Lower lobe of right lung (tissue), 2 donors: Measurements from ENCODE around the gene UGT2B15. TPM values are rescaled to one million over a fixed set of nuclear protein-coding genes. Genes with fewer than 3 reads are reported as not detected.

Source experiments
- ATAC-seq, 2 donors: fragments of 200-7000 bp; cut with Tn5 transposase; one replicate each; pipeline ENCODE4 v1.9.1; 2020 to 2022; ENCODE audit warnings: mild to moderate bottlenecking in 2 of 2, moderate library complexity in 2 of 2
- DNase-seq: peaks from one replicate; pipeline ENCODE4 v3.0.0-alpha.2; 2020
- H3K27ac ChIP-seq: fragments of 200-600 bp; one replicate; pipeline ENCODE4 v1.8.0; 2022
- H3K27me3 ChIP-seq: fragments of 200-600 bp; one replicate; pipeline ENCODE4 v1.8.0; 2022; ENCODE audit warnings: low read depth
- H3K36me3 ChIP-seq: fragments of 200-600 bp; one replicate; pipeline ENCODE4 v1.8.0; 2022; ENCODE audit warnings: mild to moderate bottlenecking
- H3K4me1 ChIP-seq: fragments of 200-600 bp; one replicate; pipeline ENCODE4 v1.8.0; 2022
- H3K4me3 ChIP-seq: fragments of 200-600 bp; one replicate; pipeline ENCODE4 v1.8.0; 2022; ENCODE audit warnings: mild to moderate bottlenecking
- H3K9me3 ChIP-seq: fragments of 200-600 bp; one replicate; pipeline ENCODE4 v1.8.0; 2022
- intact Hi-C: fragments of 100-400 bp; cut with DNase I; formaldehyde crosslinking; loops from one replicate; pipeline ENCODE4 v1.11.0; 2022
- total RNA-seq: library from RNA; stranded (reverse); fragmentation: NEBNext Ultra II Directional; extraction: Animal tissue kit (Norgen Biotek cat#: 25700); gene quantifications from one replicate; pipeline ENCODE4 v1.2.1, GENCODE V29; 2021
- TF ChIP-seq, protein P1 (sequence below): fragments of 200-600 bp; IDR thresholded peaks from one replicate; pipeline ENCODE4 v1.8.0; 2022; ENCODE audit warnings: antibody characterized with exemption, mild to moderate bottlenecking
- donor health status: DM: no; HTN: yes; CAD: no; lungs with severe emphysema.

The UGT2B15 gene
- total RNA-seq, 1 donor from 2014 or later: not detected

DNA sequence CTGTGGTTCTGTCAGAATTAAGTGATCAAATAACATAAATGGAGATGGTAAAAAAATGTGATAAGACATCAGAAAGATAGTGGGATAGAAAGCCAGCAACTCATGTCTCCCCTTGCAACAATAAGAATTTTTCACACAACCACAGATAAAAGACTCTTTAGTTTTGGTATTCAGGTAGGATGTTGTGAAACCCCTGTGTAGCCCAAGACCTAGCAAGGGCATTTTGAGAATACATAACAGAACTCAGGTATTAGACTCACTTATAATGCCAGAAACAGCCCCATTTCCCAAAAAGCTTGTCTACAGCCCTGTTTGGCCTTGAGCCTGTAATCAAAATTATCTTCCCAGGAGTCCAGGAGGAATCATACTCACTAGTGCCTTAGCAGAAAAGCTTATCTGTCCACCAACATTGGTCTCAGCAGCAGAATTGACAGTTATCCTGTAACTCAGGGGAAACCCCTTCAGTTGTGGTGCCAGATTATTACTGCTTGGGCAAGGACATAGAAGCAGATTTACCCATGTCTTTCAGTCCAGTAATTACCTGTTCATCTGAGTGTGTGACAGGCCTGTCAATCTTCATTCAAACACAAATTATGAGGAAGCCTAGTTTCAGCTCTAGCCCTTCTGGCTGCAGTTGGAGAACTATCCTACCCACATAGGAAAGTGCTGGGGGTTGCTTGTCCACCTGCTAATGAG, 53.3 kb downstream of the UGT2B15 start:
- Histone ChIP-seq H3K27me3 (no peaks in the 10 kb centered on the region), H3K4me1 (no peaks in the 10 kb centered on the region), H3K27ac (no peak overlapping the region), H3K9me3 (no peaks in the 10 kb centered on the region), H3K36me3 (no peaks in the 10 kb centered on the region), H3K4me3 (no peak overlapping the region)
- intact Hi-C loops: no loop called here
- DNase-seq (no peak), ATAC-seq (no peak)
- TF ChIP-seq, protein P1, sequence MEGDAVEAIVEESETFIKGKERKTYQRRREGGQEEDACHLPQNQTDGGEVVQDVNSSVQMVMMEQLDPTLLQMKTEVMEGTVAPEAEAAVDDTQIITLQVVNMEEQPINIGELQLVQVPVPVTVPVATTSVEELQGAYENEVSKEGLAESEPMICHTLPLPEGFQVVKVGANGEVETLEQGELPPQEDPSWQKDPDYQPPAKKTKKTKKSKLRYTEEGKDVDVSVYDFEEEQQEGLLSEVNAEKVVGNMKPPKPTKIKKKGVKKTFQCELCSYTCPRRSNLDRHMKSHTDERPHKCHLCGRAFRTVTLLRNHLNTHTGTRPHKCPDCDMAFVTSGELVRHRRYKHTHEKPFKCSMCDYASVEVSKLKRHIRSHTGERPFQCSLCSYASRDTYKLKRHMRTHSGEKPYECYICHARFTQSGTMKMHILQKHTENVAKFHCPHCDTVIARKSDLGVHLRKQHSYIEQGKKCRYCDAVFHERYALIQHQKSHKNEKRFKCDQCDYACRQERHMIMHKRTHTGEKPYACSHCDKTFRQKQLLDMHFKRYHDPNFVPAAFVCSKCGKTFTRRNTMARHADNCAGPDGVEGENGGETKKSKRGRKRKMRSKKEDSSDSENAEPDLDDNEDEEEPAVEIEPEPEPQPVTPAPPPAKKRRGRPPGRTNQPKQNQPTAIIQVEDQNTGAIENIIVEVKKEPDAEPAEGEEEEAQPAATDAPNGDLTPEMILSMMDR: no peak

DNA sequence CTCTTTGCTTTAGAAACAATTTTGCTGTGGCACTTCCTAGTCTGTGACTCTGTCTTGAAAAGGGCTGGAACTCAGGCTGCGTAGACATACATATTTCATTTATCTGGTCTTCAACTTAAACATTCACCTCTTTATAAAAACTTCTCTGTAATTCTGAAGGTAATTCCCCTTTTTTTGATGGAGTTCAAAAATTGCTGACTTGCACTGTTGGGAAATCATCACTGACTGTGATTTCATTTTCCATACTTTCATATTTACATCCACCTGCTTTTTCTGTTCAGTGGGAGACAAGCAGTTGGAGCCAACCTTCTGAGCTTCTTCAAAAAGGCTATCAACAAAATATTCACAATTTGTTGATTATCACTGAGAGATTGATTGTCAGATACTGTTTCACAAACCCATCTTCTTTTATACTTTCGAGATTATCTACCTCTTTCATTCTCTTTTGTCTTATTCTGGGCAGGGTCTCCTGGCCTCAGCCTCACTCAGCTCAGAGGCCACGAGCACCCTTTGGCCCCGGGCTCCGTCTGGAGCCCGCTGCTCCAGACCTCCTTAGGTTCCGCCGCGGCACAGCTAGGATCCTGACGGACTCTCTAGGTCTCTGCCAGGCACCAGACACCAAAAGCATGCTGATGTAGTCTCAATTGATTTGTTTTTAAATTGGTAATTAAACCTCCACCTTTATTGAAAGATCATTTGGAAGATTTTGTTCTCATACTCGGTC, 54.6 kb downstream of the UGT2B15 start:
- Histone ChIP-seq H3K27ac (no peak overlapping the region), H3K4me1 (no peaks in the 10 kb centered on the region), H3K9me3 (no peaks in the 10 kb centered on the region), H3K4me3 (no peak overlapping the region), H3K27me3 (no peaks in the 10 kb centered on the region), H3K36me3 (no peaks in the 10 kb centered on the region)
- ATAC-seq: no peak
- no peak for DNase-seq
- intact Hi-C loops: no loop called here
- TF ChIP-seq, protein P1: no peak

DNA sequence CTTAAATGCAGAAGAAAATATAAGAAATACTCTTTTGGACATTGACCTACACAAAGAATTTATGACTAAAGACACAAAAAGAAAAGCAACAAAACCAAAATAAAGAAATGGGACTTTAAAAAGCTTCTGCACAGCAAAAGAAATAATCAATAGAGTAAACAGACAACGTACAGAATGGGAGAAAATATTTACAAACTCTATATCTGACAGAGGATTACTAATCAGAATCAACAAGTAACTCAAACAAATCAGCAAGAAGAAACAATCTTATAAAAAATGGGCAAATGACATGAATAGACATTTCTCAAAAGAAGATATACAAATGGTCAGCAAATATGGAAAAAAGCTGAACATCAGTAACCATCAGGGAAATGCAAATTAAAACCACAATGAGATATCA, 56.7 kb downstream of the UGT2B15 start:
- ATAC-seq (no peak), DNase-seq (no peak)
- TF ChIP-seq, protein P1: no peak
- no peaks in the 10 kb centered on the region for H3K4me1 ChIP-seq
- no peaks in the 10 kb centered on the region for H3K36me3 ChIP-seq
- intact Hi-C loops: no loop called here
- no peaks in the 10 kb centered on the region for H3K27me3 ChIP-seq
- no peaks in the 10 kb centered on the region for H3K9me3 ChIP-seq
- H3K4me3 ChIP-seq: no peak overlapping the region
- H3K27ac ChIP-seq: no peak overlapping the region

DNA sequence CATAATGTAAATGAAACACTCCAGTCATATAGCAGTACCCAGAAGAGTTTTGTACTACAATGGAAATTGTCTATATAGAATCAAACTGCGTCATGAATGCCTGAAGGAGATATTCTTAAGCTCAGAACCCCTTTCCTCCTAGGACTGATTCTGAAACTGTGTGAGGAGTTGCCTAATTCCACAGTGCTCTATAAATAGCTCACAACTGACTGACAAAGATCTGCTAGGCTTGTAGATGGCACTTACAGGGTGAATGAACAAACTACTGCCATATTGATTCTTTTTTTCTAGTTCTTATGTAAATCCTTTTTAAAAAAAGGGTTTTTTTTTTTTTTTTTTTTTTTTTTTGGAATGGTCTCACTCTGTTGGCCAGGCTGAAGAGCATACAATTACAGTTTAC, 64.2 kb downstream of the UGT2B15 start:
- DNase-seq: no peak
- ATAC-seq: no peak

DNA sequence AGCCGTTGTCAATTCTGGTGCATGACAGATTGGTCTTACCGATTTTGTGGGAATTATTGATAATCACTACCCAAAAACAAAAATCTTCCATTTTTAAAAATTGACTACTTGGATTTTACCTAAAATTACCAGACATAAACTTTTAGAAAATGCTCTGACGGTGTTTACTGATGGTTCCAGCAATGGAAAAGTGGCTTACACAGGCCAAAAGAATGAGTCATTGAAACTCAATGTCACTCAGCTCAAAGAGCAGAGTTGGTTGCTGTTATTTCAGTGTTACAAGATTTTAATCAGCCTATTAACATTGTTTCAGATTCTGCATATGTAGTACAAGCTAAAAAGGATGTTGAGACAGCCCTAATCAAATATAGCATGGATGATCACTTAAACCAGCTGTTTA, 71.3 kb downstream of the UGT2B15 start:
- Histone ChIP-seq H3K27me3 (no peaks in the 10 kb centered on the region), H3K9me3 (no peaks in the 10 kb centered on the region), H3K4me3 (no peak overlapping the region), H3K4me1 (no peaks in the 10 kb centered on the region), H3K36me3 (no peaks in the 10 kb centered on the region), H3K27ac (no peak overlapping the region)
- ATAC-seq: no peak
- TF ChIP-seq, protein P1: no peak
- no peak for DNase-seq
- intact Hi-C loops: no loop called here

More for the DNA sequence above, 64.2 kb downstream of the UGT2B15 start:
- TF ChIP-seq, protein P1: no peak
- H3K27ac ChIP-seq: no peak overlapping the region
- no peaks in the 10 kb centered on the region for H3K27me3 ChIP-seq
- no peaks in the 10 kb centered on the region for H3K36me3 ChIP-seq
- H3K4me3 ChIP-seq: no peak overlapping the region
- no peaks in the 10 kb centered on the region for H3K4me1 ChIP-seq
- intact Hi-C loops: no loop called here
- H3K9me3 ChIP-seq: no peaks in the 10 kb centered on the region
